HepG2 (cell line): ENCODE measurements around the gene BCL2L1. TPM values are rescaled to one million over a fixed set of nuclear protein-coding genes. Genes with fewer than 3 reads are reported as not detected.

Experiments used
- FOXK2 ChIP-seq: fragments of 450-650 bp; IDR thresholded peaks from 2 replicates; pipeline ENCODE4 v1.6.1; 2016
- IRF1 ChIP-seq: sonication (generic); formaldehyde crosslinking; IDR thresholded peaks from 2 replicates; pipeline ENCODE4 v1.4.0; 2020; ENCODE audit warnings: low read depth, mild to moderate bottlenecking, missing genetic modification reagents
- KIAA2018 ChIP-seq: sonication (generic); formaldehyde crosslinking; IDR thresholded peaks from 2 replicates; pipeline ENCODE4 v1.5.0; 2020; ENCODE audit warnings: mild to moderate bottlenecking, missing genetic modification reagents, borderline replicate concordance
- KMT2B ChIP-seq: IDR thresholded peaks from 2 replicates; pipeline ENCODE4 v1.6.1; 2016; ENCODE audit warnings: missing genetic modification reagents, missing compliant biosample characterization
- TAF1 ChIP-seq: sonication (generic); formaldehyde crosslinking; IDR thresholded peaks from 2 replicates; pipeline ENCODE4 v1.4.0; 2020; ENCODE audit warnings: missing genetic modification reagents
- TAF15 ChIP-seq: fragments of 200-400 bp; formaldehyde crosslinking; IDR thresholded peaks from one replicate; pipeline ENCODE4 v1.6.1; 2018; ENCODE audit warnings: mild to moderate bottlenecking, low read depth, low read length; ENCODE audit not compliant: poor library complexity, severe bottlenecking
- U2AF2 ChIP-seq: fragments of 200-400 bp; formaldehyde crosslinking; IDR thresholded peaks from 2 replicates; pipeline ENCODE4 v1.6.1; 2017; ENCODE audit warnings: low read depth, mild to moderate bottlenecking, low read length
- ZBTB44 ChIP-seq: sonication (generic); formaldehyde crosslinking; IDR thresholded peaks from 2 replicates; pipeline ENCODE4 v1.4.0; 2020; ENCODE audit warnings: missing genetic modification reagents
- ZNF260 ChIP-seq: sonication (generic); formaldehyde crosslinking; IDR thresholded peaks from 2 replicates; pipeline ENCODE4 v1.4.0; 2020; ENCODE audit warnings: missing genetic modification reagents, low read depth, mild to moderate bottlenecking, borderline replicate concordance
- ZNF331 ChIP-seq: sonication (generic); formaldehyde crosslinking; IDR thresholded peaks from 2 replicates; pipeline ENCODE4 v1.4.0; 2020; ENCODE audit warnings: missing genetic modification reagents
- ZNF609 ChIP-seq: sonication (generic); formaldehyde crosslinking; IDR thresholded peaks from 2 replicates; pipeline ENCODE4 v1.4.0; 2020; ENCODE audit warnings: mild to moderate bottlenecking, missing genetic modification reagents, borderline replicate concordance
- ZNF883 ChIP-seq: sonication (generic); formaldehyde crosslinking; IDR thresholded peaks from 2 replicates; pipeline ENCODE4 v1.5.1; 2020; ENCODE audit warnings: mild to moderate bottlenecking, missing genetic modification reagents; ENCODE audit errors: not compliant biosample characterization
- polyA plus RNA-seq, 8 experiments: library from polyadenylated mRNA; depleted of rRNA in 3 of 8; stranded (reverse) in 7 of 8; unstranded in 1 of 8; fragments of >200 nt; fragmentation: Illumina TruSeq in 4 of 8; extraction: Trizol in 4 of 8; gene quantifications; 2 replicates each; pipeline versions ENCODE4 v1.2.1 to v1.2.3, GENCODE V29; 2011 to 2016; ENCODE audit warnings: low read depth in 4 of 8, missing spikeins in 1 of 8, mixed read lengths in 1 of 8; ENCODE audit not compliant: insufficient read depth in 1 of 8
- total RNA-seq, 5 experiments: library from RNA; depleted of rRNA; stranded (reverse); fragments of >200 nt; fragmentation: Illumina TruSeq; extraction: Trizol; gene quantifications; 2 replicates each; pipeline ENCODE4 v1.2.3, GENCODE V29; 2016; ENCODE audit warnings: low read depth in 1 of 5

The BCL2L1 gene
- total and polyA plus RNA-seq, 2 of the 13 experiments (the other 11 are each of a cell fraction or from before 2014, with no cell fraction given) = 164 to 258 TPM

- TF ChIP-seq TAF1 (CRISPR knock-in tag) (peak; percentile 77), U2AF2 (no peak), ZNF260 (0 out of 2 replicates have a peak, but pooled peaks have one; percentile 60), FOXK2 (no peak), ZNF609 (peak; percentile 77), ZBTB44 (CRISPR knock-in tag) (no peak), ZNF883 (CRISPR knock-in tag) (peak; percentile 67), IRF1 (CRISPR knock-in tag) (no peak), KMT2B (CRISPR knock-in tag) (no peak; the same call in 1 of the 2 replicates), TAF15 (peak; percentile 80), KIAA2018 (CRISPR knock-in tag) (no peak), ZNF331 (CRISPR knock-in tag) (peak; percentile 45; the same call in 1 of the 2 replicates)
These were observed 60.9 kb downstream of the BCL2L1 start (continued) for GRCh38 chr20:31661625-31662371.
